ENCODE data around the gene DSCAML1.

The DSCAML1 gene

DNA sequence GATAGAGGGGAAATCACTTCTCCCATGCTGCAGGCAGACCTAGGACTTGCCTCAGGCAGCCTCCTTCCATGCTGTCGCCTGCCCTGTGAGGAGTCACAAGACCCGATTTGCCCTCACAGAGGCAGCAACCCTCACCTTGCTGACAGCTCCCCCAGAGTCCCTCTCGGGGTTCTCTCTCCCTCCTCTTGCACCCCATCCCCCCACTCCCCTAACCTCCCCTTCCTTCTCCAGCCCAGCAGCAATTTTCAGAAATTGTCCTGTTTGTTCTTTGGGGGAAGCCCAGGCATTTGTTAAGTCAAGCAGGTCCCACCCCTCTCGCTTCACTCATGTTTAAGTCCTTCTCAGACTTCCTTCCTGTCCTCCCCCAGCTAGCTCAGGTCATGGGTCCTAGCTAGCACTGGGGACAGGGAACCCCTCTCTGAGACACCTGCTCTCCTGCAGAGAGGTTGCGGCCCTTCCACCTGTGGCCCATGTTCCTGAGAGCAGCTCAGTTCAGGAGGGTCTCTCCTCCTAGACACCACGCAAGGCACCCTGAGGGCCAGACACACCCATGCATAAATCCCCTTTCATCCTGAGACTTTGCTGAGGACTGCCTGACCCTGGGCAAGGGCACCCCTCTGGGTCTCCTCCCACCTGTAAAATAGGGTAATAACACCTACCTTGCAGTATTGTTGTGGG is 33.8 kb upstream of the DSCAML1 start:
- no peak for DNase-seq (ENCODE audit: low spot score)

DNA sequence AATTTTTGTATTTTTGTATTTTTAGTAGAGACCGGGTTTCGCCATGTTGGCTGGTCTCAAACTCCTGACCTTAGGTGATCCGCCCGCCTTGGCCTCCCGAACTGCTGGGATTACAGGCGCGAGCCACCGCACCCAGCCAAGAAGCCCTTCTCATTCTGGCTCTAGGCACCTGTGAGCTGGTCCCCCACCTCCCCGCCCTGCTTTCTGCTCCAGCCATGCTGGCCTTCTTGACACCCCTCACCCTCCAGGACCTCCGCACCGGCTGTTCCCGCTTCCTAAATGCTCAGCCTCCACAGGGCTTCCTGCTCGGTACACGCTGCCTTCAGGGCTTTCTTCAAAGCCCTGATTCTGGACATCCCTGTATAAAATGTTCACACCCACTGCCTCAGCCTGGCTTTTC is 33.1 kb upstream of the DSCAML1 start:
- DNase-seq (ENCODE audit: low spot score) = no peak

DNA sequence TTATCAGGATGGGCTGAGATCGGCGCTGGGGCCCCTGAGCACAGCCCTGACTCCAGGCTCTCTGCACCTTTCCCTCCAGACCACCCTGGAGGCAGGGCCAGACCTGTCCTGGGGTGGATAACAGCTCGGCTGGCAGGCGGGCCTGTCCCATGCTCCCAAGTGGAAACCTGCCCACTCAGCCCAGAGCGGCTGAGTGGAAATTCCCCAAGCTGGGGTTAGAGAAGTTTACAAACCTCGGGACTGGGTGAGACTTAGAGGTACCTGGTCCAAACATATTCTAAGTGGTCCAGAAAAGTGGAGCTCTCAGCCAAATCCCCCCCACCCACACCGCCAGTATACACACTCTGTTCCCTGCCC is 32.3 kb upstream of the DSCAML1 start:
- no peak for DNase-seq (ENCODE audit: low spot score)

DNA sequence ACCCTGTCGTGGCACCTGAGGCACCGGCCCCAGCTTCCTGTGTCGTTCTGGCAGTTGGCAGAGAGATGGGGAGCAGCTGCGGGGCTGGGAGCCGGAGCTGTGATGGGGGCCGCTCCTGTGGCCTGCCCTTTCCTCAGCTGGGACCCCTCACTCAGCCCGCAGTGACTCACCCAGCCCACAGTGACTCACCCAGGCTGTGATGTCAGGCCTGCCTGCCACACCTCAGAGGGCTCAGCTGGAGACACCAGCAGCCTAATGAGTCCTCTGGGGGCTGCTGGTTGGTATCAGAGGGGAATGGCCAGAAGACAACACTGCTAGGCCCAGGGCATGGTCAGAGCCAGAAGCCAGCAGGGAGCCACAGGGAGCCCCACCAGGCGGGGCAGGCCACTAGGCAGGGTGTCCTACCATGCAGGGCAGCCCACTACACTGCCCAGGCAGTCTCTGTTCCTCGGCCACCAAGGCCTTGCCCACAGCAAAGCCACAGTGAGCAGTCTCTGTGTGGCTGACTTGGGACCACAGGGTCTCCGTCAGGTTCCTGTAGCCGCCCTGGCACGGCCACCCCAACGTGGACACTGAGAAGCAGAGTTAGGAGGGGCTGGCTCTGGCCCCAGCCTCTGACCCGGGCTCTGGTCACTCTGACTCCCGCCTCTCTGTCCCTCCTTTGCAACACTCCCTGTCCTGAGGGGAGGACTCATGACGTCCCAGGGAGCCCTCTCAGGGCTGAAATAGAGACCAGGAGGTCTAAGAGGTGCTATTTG is 31.8 kb upstream of the DSCAML1 start:
- DNase-seq (ENCODE audit: low spot score) = no peak

DNA sequence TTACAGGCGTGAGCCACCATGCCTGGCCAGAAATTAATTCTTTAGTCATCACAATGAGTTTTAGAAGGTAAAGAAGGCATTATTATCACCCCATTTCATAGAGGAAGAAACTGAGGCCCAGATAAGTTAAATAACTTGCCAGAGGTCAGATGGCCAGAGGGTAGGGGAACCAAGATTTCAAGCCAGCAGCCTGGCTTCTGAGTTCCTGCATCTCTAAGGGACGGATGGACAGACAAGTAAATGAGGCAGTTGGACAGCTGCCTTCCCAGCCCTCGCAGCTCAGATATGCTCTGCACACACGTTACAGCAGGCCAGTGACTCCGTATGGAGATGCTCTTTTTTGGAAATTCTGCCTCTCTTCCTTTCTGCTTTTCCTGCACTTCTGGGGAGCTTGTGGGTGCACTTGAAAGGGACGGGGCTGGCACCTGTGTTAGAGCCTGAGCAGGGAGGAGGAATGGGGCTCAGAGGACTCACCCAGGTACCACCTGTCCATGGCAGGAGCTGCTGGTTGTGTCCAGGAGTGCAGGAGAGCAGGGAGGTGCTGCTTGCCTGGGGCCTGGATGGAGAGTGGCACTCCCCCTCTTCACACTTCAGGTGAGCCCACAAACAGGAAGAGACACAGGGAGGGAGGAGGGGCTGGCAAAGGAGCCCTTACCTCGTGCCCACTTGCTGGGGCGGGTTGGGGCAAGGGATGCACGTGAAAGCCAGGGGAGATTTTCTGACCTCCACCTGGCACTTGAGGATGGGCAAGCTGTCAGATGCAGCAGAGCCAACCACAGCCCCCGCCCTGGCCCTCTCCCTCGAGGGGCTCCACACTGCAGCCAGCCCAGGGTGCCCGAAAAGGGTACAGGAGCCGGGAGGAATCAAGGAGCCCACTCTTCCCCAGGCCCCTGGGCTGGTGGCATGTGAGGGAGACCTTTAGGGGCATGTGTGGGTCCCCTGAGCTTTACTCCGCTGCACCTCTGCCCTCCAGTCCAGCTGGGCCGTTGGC is 30.8 kb upstream of the DSCAML1 start:
- no peak for DNase-seq (ENCODE audit: low spot score)

DNA sequence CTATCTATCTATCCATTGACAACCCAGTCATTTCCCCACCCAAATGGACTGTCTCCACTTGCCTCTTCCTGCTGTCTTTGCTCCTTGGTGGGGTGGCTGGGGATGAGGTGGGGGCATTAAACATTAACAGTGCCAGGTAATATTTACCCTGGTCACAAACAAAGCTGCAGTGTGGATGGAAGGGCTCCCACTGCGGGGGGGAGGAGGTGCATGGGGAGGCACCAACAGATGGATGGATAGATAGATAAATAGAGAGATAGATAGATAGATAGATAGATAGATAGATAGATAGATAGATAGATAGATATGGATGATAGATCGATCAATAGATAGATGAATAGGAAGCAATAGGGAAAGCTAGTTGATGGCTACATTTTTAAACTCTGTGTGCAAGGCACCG is 29.8 kb upstream of the DSCAML1 start:
- DNase-seq (ENCODE audit: low spot score) = no peak

DNA sequence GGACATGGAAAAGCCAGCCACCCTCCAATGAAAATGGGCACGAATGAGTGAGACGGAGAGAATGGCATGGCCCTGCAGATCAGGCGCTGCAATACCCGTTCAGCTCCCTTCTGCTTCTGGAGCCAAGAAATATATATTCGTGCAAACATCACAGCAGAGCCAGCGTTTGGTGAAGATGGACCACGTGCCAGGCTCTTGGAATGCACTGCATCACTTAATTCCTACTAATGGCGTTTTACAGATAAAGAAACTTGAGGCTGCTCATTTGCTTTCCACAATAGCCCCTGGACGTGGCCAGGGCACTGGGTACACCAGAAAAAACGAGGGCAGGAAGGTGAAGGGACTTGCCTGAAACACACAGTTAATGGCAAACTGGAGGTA is 29.2 kb upstream of the DSCAML1 start:
- no peak for DNase-seq (ENCODE audit: low spot score)

DNA sequence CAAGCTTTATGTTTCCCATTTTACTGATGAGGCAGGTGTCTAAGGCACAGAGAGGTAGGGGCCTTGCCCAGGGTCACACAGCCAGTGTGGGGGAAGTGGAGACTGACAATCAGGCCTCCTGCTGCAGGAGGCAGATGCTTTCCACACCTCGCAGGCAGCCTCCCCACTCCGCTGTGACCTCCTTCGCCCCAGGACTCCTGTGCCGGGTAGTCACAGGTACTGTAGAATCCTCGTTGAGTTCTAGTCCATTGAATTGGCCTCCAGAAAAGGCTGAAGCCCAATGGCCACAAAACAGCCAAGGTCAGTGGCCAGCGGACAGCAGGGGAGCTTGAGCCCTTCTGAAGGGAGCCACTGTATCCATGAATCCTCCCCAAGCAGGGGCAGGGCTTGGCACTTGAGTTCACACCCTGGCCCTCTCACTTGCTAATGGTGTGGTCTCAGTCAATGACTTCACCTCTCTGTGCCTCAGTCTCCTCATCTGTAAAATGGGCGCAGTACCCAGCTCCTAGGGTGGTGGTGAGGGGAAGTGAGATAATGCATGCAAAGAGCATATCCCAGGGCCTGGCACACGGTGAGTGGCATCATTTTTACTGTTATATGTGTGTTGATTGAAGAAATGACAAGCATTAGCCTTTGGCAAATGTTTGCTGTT is 28.6 kb upstream of the DSCAML1 start:
- no peak for DNase-seq (ENCODE audit: low spot score)

DNA sequence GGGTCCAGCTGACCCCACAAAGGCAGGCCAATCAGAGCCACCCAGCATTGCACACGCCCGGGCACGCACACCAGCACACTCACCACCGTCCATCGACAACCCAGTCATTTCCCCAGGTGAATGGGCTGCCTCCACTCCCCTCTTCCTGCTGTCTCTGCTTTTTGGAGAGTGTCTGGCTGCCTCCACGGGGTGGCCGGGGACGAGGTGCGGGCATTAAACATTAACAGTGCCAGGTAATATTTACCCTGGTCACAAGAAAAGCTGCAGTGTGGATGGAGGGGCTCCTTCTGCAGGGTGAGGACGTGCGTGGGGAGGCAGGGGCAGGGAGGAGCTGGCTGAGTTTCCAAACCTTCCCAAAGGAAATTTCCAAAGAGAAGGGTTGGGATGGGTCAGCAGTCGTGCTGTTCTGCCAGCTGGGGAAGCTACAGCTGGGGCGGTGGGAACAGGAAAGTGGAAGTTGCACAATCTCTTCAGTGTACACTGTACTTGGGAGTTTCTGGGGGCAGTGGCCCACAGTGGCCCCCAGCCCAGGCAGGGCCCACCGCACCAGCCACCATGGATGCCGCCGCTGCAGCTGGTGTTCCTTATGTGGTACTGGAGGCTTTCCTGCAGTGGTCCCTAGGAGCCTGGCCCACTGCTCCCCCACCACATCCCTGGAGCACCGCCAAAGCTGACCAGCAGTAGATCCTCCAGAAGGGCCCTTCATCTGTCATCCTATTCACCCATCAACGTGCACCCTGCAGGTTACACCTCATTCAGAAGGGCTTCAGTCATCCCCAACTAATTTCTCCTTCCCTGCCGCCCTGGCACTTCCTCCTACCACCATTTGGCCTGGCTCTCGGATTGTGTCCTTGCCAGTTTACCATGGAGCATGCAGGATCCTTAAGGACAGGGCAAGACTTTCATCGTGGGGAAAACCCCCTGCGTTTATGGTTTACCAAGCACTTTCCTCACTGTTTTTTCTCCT is 27.8 kb upstream of the DSCAML1 start, which contains the start of gene FXYD2:
TSS of gene FXYD2 (minus strand) at position 174 of the 967 bp plus-strand sequence. CDS start at position 108, 66 bp downstream.
- DNase-seq (ENCODE audit: low spot score) = no peak

DNA sequence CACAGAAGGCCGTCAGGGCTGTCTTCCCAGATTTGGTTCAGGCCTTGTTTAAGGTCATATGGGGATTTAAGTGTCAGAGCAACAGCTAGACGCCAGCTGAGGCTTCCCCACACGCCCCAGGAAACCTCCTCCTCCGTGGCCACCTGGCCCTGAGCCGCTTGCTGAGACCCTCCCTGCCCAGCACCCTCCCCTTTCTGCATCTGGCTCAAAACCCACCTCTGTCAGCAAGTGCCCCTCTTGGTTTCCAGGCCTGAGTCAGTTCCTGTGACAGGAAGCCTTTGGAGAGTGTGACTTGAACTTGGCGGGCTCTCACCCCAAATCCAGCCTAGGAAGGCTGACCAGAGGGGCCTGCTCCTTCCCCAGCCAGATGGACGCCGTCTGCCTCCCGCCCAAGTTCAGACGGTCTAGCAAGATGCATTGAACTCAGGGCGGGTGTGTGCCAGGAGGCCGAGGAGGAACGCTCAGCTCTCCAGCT is 27.0 kb upstream of the DSCAML1 start:
- DNase-seq (ENCODE audit: low spot score) = no peak

DNA sequence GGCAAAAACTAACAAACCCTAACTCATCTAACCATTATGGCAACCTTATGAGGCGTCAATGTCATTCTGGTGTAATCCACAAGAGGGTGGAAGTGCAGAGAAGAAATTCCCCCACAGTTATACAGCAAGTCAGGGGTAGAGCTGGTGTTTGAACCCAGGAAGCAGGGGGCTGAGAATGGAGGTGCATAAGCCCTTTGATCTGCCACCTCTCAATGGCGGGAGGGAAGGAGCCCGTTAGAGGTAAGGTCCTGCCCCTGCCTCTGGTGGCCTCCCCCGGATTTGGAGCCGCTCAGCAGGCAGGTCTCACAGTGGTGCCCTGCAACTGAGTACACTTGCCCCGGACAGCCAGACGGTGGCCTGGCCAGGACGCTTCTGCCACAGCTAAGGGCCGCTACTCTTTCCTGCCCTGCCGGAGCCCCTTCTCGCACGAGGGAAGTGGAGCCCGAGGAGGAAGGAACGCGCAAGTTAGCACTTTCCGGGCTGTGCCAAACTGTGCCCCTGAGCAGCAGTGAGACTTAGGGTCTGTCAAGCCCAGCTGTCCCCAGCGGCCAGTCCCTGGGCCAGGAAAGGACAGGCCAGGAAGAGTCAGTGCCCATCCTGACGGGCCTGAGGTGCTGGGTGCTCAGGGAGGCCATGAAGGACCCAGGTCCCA is 26.4 kb upstream of the DSCAML1 start:
- DNase-seq (ENCODE audit: low spot score) = no peak

DNA sequence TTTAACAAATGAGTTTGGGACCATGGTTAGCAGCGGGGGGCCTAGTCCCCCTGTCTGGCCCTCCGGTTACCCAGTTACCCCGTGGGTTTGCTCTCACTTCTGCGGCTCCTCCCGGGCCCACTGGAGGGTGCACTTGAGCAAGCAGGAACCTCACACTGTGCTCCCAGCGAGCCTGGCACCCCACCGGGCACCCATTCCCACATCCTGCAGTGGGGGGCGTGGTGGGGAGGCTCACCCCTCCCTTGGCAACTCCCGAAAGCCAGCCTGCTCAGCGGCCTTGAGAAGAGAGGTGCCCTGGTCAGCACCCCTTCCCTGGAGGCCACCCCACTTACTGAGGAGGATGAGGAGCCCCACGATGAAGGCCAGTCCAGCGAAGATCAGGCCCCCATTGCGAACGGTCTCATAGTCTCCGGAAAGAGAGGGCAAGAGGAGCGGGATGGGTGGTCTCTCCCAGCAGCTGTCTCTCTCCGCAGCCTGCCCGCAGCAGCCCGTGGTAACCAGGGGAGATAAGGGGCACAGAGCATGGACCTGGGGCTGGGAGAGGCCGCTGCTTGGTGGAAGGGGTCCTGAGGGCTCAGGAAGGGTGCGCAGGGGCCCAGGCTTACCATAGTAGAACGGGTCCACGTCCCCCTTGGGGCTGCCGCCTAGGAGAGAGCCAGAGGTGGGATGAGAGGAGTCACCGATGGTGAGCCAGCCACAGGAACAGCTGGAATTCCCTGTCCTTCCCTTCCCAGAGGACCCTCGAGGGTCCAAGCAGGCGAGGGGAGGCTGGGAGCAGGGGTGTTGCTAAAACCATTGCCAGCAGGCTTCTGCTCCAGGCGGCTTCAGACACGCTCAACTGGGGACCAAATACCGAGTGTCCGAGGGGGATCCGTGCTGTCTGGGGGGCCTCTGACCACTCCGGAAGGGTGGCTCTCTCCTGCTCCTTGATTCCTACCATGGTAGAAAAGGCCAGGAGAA is 25.3 kb upstream of the DSCAML1 start:
- DNase-seq (ENCODE audit: low spot score) = no peak

DNA sequence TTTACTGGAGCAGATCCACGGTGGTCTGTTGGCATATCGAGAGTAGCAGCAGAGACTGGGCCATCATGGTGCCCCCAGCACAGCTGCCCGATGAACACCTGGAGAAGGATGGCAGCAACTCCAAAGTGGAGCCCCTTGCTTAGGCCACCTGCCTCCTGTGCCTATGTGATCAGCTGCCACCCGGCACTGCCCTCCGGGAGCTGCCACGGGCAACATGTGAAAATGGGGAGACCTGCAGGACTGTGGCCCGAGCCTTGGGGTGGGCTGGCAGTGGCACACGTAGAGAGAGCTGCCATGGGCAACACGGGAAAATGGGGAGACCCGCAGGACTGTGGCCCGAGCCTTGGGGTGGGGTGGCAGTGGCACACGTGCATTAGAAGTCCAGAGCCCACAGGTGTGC is 24.4 kb upstream of the DSCAML1 start:
- no peak for DNase-seq (ENCODE audit: low spot score)

DNA sequence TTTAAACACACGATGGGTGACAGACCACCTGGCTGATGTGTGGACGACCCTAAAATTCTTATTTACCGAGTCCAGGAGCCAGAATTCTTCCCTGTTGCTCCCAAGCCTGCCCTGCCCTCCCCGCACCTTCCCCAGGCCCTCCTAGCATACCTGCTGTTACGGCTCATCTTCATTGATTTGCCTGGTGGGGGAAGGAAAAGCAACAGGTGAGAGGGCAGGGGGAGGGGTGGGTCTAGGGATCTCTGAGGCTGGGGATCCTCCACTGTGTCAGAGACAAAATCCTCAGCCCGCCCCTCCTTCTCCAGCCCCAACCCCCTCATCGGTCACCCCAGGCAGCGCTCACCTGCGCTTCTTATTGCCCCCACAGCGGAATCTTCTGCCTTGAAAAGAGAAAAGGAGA is 23.5 kb upstream of the DSCAML1 start:
- DNase-seq (ENCODE audit: low spot score) = no peak

DNA sequence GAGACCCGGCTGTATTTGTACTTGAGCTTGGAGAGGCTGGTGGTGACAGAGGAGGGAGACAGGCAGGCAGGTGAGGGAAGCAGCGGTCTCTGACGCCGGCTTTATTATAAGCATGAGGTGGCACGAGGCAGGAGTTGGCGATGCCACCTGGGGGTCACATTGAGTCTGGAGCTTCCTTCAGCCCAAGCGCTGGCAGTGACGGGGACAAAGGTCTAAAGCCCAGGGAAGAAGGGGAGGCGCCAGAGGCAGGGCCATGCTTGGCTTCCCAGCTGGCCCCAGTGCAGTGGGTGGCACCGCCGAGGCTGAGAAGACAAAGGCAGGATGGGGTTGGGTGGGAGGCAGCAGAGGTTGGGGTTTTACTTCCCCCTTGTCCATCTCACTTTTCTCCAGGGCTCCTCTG is 23.1 kb upstream of the DSCAML1 start:
- no peak for DNase-seq (ENCODE audit: low spot score)

DNA sequence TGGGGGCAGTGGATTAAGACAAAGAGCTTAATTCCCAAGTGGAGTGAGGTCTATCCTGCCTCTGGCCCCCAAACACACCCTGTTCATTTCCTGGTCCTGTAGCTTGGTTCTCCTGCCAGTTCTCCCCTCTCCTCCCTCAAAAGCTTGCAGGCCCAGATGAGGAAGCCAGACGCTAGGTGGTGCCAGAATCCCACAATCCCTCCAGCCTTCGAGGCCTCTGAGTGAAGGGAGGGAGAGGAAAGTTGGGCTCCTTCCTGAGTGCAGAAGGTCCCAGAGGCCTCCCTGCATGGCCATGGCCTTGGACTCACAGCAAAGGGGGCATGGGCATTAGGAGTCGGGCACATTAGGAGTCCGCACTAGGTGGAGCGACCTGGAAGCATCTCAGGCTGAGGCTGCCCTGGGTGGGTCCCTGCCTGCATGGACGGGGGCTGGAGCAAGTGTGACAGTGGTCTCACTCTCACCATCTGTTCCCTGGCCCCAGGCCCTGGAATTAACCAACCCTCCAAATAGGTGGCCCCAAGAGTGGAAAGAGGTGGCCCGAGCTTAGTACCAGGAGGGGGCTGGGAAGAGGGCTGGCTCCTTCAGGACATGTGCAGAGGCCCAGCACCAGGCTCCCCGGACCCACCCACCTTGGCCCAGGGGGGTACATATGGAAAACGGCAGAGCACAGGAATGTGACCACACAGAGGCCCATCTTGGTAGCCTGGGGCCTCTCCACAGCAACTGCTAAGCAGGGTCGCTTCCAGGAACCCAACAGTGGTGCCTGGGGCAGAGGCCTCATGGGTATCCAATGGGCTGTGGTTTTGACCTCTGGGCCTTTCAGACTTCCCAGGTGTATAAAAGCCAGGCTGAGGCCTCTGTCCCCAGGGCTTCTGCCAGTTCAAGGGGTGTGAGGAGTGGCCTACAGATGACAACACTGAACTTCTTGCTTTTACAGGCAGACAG is 22.4 kb upstream of the DSCAML1 start:
- DNase-seq (ENCODE audit: low spot score) = peak; percentile 54

DNA sequence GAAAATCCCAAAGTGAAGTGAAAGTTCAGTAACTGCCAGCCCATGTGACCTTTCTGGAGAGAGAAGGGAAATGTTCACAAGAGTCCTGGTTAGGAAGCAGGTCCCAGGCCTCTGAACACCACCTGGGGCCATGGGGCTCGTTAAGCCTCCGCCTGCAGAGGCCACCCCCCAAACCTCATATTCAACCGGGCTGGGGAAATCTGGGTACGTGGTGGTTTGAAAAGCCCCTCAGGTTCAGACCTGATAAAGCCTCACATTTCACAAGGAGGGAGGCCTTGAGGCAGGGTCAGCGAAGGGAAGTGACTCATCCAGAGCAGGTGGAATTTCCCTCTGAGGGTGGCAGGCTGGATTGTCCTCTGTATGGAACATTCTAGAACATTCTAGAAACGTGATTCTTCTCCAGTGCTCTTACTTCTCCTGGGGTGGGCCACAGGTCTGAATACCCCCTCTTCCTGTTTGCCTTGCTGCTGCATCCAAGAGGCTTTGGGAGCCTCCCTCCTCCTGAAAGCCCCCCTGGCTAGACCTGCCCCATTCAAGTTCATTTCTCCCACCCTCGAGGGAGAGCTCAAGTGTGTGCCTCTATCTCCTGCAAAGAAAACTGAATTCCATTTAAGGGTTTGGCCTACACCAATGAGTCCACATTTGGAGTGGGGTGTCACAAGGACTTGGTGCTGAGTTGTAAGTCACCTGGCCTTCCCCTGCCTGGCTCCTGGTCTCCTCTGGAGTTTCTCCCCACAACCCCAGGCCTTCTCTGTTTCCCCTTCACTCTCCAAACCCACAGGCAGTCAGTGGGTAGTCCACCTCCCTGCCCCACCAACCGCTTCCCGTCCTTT is 21.2 kb upstream of the DSCAML1 start:
- no peak for DNase-seq (ENCODE audit: low spot score)
